Neural crest cell (in vitro differentiated cells): Measurements from ENCODE around the gene GRIK2. TPM values are rescaled to one million over a fixed set of nuclear protein-coding genes. Genes with fewer than 3 reads are reported as not detected.
A peak's percentile ranks its signal among the peaks of the same experiment; 100 is the strongest.

Experiments
- DNase-seq: peaks from one replicate; pipeline ENCODE4 v3.0.0; 2021; ENCODE audit warnings: low read depth, mixed read lengths, low spot score
- H3K27ac Mint-ChIP-seq: one replicate; pipeline ENCODE4 v1.8.0; 2021; ENCODE audit warnings: mild to moderate bottlenecking, mixed read lengths; ENCODE audit not compliant: unreplicated experiment
- H3K27me3 Mint-ChIP-seq: 2 replicates; pipeline ENCODE4 v1.8.0; 2021; ENCODE audit warnings: low read depth, mild to moderate bottlenecking, mixed read lengths
- H3K36me3 Mint-ChIP-seq: 2 replicates; pipeline ENCODE4 v1.8.0; 2021; ENCODE audit warnings: low read depth, mild to moderate bottlenecking, mixed read lengths
- H3K4me1 Mint-ChIP-seq: 2 replicates; pipeline ENCODE4 v1.8.0; 2021; ENCODE audit warnings: mixed read lengths
- H3K4me3 Mint-ChIP-seq: one replicate; pipeline ENCODE4 v1.8.0; 2021; ENCODE audit warnings: mild to moderate bottlenecking, mixed read lengths
- H3K9me3 Mint-ChIP-seq: 2 replicates; pipeline ENCODE4 v1.8.0; 2021; ENCODE audit warnings: mixed read lengths
- total RNA-seq: library from RNA; stranded (reverse); gene quantifications from 2 replicates; pipeline ENCODE4 v1.2.1, GENCODE V29; 2021
- TF ChIP-seq, protein P1 (sequence below): fragments of 200-600 bp; sonication (generic); conservative IDR thresholded peaks from 2 replicates; pipeline ENCODE4 v1.5.0; 2021; ENCODE audit warnings: antibody characterized with exemption, mild to moderate bottlenecking

Gene GRIK2
- total RNA-seq, 1 donor from 2014 or later = 10.5 TPM

DNA sequence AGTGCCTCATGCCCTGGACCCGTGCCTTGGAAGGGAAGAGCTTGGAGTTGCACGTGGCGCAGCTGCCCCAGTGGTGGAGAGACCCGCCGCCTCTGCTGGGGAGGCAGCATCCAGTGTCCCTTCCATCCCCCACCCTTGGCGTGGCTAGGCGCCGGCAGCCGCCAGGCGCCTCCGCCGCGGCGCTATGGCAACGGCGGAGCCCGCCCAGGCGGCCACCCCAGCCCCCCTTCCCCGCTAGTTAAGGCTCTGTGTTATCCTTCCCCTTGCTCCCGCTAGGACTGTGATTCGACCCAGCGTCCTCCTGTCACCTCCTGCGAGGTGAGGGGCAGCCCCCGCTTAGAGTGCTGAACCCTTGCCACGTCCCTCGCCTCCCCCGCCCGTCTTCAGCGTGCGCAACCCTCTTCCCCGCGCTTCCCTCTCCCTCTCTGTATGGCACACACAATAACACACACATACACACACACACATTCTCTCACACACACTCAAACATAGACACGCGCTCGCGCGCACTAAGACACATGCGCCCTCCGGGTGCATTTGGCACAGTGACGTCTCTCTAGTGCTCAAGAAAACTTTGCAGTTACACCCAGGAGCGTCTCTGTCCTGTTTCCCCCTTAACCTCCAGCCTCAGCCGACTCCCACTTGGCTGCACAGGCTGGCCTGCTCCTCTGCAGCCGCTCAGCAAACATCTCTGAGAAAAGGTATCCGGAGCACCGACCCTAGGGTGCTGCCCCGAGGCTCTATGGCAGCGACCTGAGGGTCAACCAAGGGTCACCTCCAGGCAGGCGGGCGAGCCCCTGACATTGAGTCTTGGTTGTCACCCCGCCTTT lies 8.5 kb downstream of the GRIK2 start:
- Mint-ChIP-seq H3K27me3 (peaks cover 60% of the 10 kb centered on the region), H3K9me3 (no peaks in the 10 kb centered on the region), H3K4me3 (peak overlapping the region; percentile 88), H3K4me1 (peaks cover 53% of the 10 kb centered on the region), H3K27ac (peak overlapping the region; percentile 4), H3K36me3 (no peaks in the 10 kb centered on the region)
- TF ChIP-seq, protein P1, sequence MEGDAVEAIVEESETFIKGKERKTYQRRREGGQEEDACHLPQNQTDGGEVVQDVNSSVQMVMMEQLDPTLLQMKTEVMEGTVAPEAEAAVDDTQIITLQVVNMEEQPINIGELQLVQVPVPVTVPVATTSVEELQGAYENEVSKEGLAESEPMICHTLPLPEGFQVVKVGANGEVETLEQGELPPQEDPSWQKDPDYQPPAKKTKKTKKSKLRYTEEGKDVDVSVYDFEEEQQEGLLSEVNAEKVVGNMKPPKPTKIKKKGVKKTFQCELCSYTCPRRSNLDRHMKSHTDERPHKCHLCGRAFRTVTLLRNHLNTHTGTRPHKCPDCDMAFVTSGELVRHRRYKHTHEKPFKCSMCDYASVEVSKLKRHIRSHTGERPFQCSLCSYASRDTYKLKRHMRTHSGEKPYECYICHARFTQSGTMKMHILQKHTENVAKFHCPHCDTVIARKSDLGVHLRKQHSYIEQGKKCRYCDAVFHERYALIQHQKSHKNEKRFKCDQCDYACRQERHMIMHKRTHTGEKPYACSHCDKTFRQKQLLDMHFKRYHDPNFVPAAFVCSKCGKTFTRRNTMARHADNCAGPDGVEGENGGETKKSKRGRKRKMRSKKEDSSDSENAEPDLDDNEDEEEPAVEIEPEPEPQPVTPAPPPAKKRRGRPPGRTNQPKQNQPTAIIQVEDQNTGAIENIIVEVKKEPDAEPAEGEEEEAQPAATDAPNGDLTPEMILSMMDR = no peak
- DNase-seq = peak; percentile 60

- H3K9me3 Mint-ChIP-seq = no peaks in the 10 kb centered on the region
- peak; percentile 52 for DNase-seq
- H3K27me3 Mint-ChIP-seq = peaks cover 57% of the 10 kb centered on the region
- no peaks in the 10 kb centered on the region for H3K36me3 Mint-ChIP-seq
- H3K27ac Mint-ChIP-seq = peak overlapping the region; percentile 57
- H3K4me3 Mint-ChIP-seq = peak overlapping the region; percentile 88
- peaks cover 55% of the 10 kb centered on the region for H3K4me1 Mint-ChIP-seq
- TF ChIP-seq, protein P1 = no peak
Measured at GRCh38 chr6:101402622-101403031, 9.1 kb downstream of the GRIK2 start.

DNA sequence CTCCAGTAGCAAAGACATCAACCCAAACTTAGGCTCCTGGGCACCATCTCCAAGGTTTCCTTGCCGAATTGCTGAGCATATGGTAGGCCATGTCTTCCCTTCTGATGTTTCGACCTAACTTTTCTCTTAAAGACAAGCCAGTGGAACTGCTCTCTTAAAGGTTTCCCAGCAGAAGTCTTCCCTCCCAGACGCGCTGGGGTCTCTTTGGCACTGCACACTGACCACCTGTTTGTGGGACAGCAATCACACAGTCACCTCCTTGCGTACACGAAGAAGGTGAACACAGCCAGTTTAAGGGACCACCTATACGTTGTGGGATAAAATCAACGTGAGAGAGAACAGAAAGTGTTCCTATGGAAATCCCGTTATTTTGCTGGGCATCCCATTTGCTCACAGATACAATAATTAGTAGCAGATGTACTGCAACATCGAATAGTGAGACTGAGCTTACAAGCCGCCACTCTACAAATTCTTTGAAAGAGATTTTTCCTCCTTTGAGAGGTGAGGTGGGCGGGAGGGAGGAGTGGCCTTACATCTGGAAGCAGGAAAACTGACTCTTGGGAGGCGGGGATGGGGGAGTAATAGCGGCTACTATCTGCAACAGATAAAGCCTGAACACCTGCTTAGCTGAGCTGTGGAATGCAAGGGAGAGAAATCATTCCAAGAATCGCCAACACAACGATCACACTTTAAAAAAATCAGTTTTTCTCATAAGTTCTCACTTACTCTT lies 9.9 kb downstream of the GRIK2 start:
- DNase-seq = no peak
- Mint-ChIP-seq H3K4me3 (peak overlapping the region; percentile 88), H3K36me3 (no peaks in the 10 kb centered on the region), H3K27ac (peak overlapping the region; percentile 57), H3K9me3 (no peaks in the 10 kb centered on the region), H3K4me1 (peaks cover 61% of the 10 kb centered on the region), H3K27me3 (peaks cover 52% of the 10 kb centered on the region)
- TF ChIP-seq, protein P1 = no peak

GRCh38 chr6:101404775-101405174 lies 11.3 kb downstream of the GRIK2 start:
- TF ChIP-seq, protein P1 = no peak
- Mint-ChIP-seq H3K27ac (no peak overlapping the region), H3K36me3 (no peaks in the 10 kb centered on the region), H3K4me3 (peak overlapping the region; percentile 5), H3K4me1 (peaks cover 58% of the 10 kb centered on the region), H3K9me3 (no peaks in the 10 kb centered on the region), H3K27me3 (peaks cover 38% of the 10 kb centered on the region)
- DNase-seq = no peak

- peaks cover 6% of the 10 kb centered on the region for H3K4me1 Mint-ChIP-seq
- no peaks in the 10 kb centered on the region for H3K36me3 Mint-ChIP-seq
- TF ChIP-seq, protein P1 = no peak
- DNase-seq = no peak
- H3K27ac Mint-ChIP-seq = no peak overlapping the region
- H3K27me3 Mint-ChIP-seq = no peaks in the 10 kb centered on the region
- H3K9me3 Mint-ChIP-seq = no peaks in the 10 kb centered on the region
- no peak overlapping the region for H3K4me3 Mint-ChIP-seq
Measured at GRCh38 chr6:101413773-101414172, 20.3 kb downstream of the GRIK2 start.
